PFSK-1 (cell line): ENCODE measurements around the gene FDXR.

Source experiments
- FOXP2 ChIP-seq: optimal IDR thresholded peaks from 2 replicates; pipeline ENCODE3; 2011; ENCODE audit warnings: borderline replicate concordance, control low read depth, inconsistent platforms; ENCODE audit not compliant: insufficient read depth; ENCODE audit errors: extremely low read length, extremely low read depth
- POLR2AphosphoS5 ChIP-seq: IDR thresholded peaks from 2 replicates; pipeline ENCODE4 v1.6.1; 2012; ENCODE audit warnings: low read depth, mild to moderate bottlenecking, control low read depth, low read length, moderate library complexity
- SIN3A ChIP-seq: IDR thresholded peaks from 2 replicates; pipeline ENCODE4 v1.6.1; 2012; ENCODE audit warnings: mild to moderate bottlenecking, low read length, moderate library complexity, borderline replicate concordance; ENCODE audit not compliant: insufficient read depth
- TAF1 ChIP-seq: IDR thresholded peaks from 2 replicates; pipeline ENCODE4 v1.6.1; 2012; ENCODE audit warnings: low read length, control low read depth, borderline replicate concordance; ENCODE audit not compliant: insufficient read depth
- TF ChIP-seq, protein P1 (sequence below), 2 experiments: IDR thresholded peaks; 2 replicates each; pipeline versions ENCODE4 v1.6.1 to v1.8.0; 2011 to 2012; ENCODE audit warnings: low read depth in 2 of 2, low read length in 2 of 2, control low read depth in 1 of 2, inconsistent platforms in 1 of 2, mild to moderate bottlenecking in 1 of 2, moderate library complexity in 1 of 2; ENCODE audit not compliant: insufficient read depth in 1 of 2

FDXR gene

DNA sequence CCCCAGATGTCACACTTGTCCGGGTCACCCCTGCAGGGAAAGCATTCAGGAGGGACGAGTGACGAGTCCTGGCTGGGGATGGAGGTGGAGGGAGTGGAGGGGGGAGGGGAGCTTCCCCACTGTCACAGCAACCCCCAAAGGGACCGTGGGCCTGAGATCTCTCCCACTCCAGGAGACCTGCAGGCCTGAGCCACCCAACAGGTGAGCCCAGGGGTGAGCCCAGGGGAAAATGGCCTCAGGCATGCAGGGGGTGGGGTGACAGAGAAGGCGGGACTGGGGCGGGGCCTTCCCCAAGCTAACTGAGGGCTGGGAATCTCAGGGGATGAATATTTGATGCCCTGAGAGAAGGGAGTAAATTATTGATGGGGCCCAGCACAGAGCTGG lies 47.8 kb upstream of the FDXR start:
- TF ChIP-seq, protein P1, sequence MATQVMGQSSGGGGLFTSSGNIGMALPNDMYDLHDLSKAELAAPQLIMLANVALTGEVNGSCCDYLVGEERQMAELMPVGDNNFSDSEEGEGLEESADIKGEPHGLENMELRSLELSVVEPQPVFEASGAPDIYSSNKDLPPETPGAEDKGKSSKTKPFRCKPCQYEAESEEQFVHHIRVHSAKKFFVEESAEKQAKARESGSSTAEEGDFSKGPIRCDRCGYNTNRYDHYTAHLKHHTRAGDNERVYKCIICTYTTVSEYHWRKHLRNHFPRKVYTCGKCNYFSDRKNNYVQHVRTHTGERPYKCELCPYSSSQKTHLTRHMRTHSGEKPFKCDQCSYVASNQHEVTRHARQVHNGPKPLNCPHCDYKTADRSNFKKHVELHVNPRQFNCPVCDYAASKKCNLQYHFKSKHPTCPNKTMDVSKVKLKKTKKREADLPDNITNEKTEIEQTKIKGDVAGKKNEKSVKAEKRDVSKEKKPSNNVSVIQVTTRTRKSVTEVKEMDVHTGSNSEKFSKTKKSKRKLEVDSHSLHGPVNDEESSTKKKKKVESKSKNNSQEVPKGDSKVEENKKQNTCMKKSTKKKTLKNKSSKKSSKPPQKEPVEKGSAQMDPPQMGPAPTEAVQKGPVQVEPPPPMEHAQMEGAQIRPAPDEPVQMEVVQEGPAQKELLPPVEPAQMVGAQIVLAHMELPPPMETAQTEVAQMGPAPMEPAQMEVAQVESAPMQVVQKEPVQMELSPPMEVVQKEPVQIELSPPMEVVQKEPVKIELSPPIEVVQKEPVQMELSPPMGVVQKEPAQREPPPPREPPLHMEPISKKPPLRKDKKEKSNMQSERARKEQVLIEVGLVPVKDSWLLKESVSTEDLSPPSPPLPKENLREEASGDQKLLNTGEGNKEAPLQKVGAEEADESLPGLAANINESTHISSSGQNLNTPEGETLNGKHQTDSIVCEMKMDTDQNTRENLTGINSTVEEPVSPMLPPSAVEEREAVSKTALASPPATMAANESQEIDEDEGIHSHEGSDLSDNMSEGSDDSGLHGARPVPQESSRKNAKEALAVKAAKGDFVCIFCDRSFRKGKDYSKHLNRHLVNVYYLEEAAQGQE (IDR thresholded peaks at IDR 0.05; ENCODE audit: insufficient read depth in 1 of 2, low read depth in 2 of 2, low read length in 2 of 2): no peak
- TF ChIP-seq SIN3A: no peak
- TF ChIP-seq TAF1: no peak
- TF ChIP-seq FOXP2: no peak
- TF ChIP-seq POLR2AphosphoS5: no peak

DNA sequence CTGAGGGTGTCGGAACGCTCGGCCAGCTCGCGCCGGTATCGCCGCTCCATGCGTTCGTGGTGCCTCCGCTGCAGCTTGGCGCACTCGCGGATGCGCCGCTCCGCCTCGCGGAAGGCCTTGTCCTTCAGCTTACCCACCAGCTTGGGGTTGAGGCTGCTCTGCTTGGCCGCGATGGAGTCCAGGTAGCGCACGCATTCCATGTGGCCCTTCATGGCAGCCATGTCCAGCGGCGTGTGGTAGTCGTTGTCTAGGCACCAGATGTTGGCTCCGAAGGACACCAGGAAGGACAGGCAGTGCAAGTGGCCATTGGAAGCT lies 47.5 kb upstream of the FDXR start:
- TF ChIP-seq POLR2AphosphoS5 (no peak), SIN3A (no peak), FOXP2 (no peak), TAF1 (no peak)
- TF ChIP-seq, protein P1 (IDR thresholded peaks at IDR 0.05; ENCODE audit: insufficient read depth in 1 of 2, low read depth in 2 of 2, low read length in 2 of 2): no peak

DNA sequence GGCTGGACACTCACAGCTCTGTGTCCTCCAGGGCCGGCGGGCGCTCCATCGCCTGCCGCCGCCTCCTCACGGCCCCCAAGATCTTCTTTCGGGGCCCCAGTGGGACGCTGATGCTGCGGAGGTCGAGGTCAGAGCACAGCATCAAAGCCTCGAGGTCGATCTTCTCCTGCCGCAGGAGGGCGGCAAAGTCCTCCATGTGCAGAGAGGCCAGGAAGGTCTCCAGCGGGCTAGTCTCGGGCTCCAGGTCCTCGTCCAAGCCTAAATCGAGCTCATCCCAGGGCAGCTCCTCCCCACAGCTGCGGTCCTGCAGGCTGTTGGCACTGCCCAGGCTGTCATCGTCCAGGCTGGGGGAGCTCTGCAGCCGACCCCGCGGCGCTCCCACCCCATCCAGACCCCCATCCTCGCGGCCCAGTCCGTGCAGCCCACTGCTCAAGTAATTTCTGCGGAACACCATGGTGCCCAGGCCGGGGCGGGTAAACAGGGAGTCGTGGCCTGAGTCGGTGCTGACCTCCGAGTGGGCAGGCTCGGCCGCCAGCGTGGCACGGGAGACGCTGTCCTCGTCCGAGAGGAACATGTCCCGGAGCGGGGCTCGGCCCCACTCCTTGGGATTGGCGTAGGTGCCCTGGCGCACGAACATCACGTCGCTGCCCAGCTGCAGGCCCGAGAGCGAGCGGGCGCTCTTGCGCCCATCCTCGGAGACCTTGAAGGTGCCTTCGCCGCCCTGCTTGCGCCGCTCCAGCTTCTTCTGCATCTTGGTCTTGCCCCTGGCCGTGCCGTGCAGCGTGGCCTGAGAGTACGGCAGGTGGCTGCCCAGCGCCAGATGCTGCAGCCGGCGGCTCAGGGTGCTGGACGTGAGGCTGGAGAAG lies 46.9 kb upstream of the FDXR start:
- TF ChIP-seq POLR2AphosphoS5 (no peak), SIN3A (no peak), FOXP2 (no peak), TAF1 (no peak)
- TF ChIP-seq, protein P1 (IDR thresholded peaks at IDR 0.05; ENCODE audit: insufficient read depth in 1 of 2, low read depth in 2 of 2, low read length in 2 of 2): no peak

DNA sequence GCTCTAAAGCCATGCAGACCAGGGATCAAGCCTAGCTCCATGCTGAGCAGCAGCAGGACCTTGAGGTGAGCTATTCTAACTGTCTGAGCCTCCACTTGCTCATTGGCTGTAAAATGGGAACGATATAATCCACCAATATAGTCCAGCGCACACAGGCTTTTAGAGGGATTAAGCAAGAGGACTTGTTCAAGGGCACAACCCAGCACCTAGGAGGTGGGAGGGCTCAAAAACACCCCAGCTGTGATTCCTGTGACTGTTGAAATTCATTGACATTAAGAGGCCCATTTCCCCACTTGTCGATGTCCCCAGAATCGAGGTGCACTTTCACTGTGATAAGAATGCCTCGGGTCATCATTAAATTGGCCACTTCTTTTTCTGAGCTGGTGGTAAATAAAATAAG lies 46.1 kb upstream of the FDXR start:
- no peak for TF ChIP-seq TAF1
- no peak for TF ChIP-seq FOXP2
- no peak for TF ChIP-seq SIN3A
- TF ChIP-seq, protein P1 (IDR thresholded peaks at IDR 0.05; ENCODE audit: insufficient read depth in 1 of 2, low read depth in 2 of 2, low read length in 2 of 2): no peak
- no peak for TF ChIP-seq POLR2AphosphoS5
